Right cardiac atrium (tissue), 5 donors: ENCODE results near the gene FAM200C. TPM values are rescaled to one million over a fixed set of nuclear protein-coding genes. Genes with fewer than 3 reads are reported as not detected.

Source experiments
- ATAC-seq, 2 donors: fragments of 200-7000 bp; cut with Tn5 transposase; one replicate each; pipeline versions ENCODE4 v1.8.0 to v1.9.1; 2020; ENCODE audit warnings: moderate library complexity in 2 of 2, mild to moderate bottlenecking in 1 of 2
- DNase-seq, 3 donors: peaks; one replicate each; pipeline ENCODE4 v3.0.0-alpha.2; 2020
- H3K27ac ChIP-seq: one replicate; pipeline ENCODE4 v1.5.1; 2013; ENCODE audit warnings: mild to moderate bottlenecking, low read length, control low read depth, moderate library complexity
- H3K27me3 ChIP-seq: one replicate; pipeline ENCODE4 v1.6.1; 2013; ENCODE audit not compliant: control insufficient read depth, insufficient read depth
- H3K4me1 ChIP-seq: one replicate; pipeline ENCODE4 v1.6.1; 2013; ENCODE audit warnings: low read length; ENCODE audit not compliant: control insufficient read depth, insufficient read depth
- H3K4me3 ChIP-seq: one replicate; pipeline ENCODE4 v1.5.1; 2013; ENCODE audit warnings: low read length, control low read depth
- H3K9me3 ChIP-seq: one replicate; pipeline ENCODE4 v1.6.1; 2013; ENCODE audit warnings: low read length; ENCODE audit not compliant: control insufficient read depth
- WGBS: extraction: QIAGEN DNeasy Blood & Tissue Kit; methylation state at CpG from one replicate; pipeline ENCODE4 v1.1.7; 2013; 5-methylcytosine and 5-hydroxymethylcytosine counted together
- intact Hi-C, 4 donors: fragments of 100-400 bp; cut with DNase I; formaldehyde crosslinking; loops; one replicate each; pipeline versions ENCODE4 v1.11.0 to v1.14.0; 2022 to 2023
- polyA plus RNA-seq: library from polyadenylated mRNA; stranded (reverse); fragments of 200-250 nt; gene quantifications from one replicate; pipeline ENCODE4 v1.2.3, GENCODE V29; 2013
- total RNA-seq, 4 donors: library from RNA; stranded (reverse); fragmentation: NEBNext Ultra II Directional; extraction: Animal tissue kit (Norgen Biotek cat#: 25700); gene quantifications; one replicate each; pipeline ENCODE4 v1.2.1, GENCODE V29; 2021
- donor health status: healthy with polysubstance abuse.
- donor health status: DM: no; HTN: yes; CAD: no.
- donor health status: DM: no; HTN: no; CAD: no.
- donor health status: DM: no; HTN: yes; CAD: no; lungs with severe emphysema.
- donor health status: DM: yes; HTN: yes; CAD: no.

The FAM200C gene
- total and polyA plus RNA-seq, 5 donors: 3.3 to 6.0 (median 4.4) TPM

GRCh38 chr5:160380041-160380440 lies 19.8 kb downstream of the FAM200C start:
- Histone ChIP-seq H3K9me3 (no peaks in the 10 kb centered on the region), H3K4me1 (peaks cover 3% of the 10 kb centered on the region), H3K27ac (no peak overlapping the region), H3K27me3 (no peaks in the 10 kb centered on the region), H3K4me3 (no peak overlapping the region)
- intact Hi-C loops: no loop called here
- 81% methylated on average over 2 of the region's 2 CpGs for WGBS
- ATAC-seq (no peak), DNase-seq (no peak)

- H3K4me1 ChIP-seq: peaks cover 3% of the 10 kb centered on the region
- H3K4me3 ChIP-seq: no peak overlapping the region
- 31% methylated on average over 4 of the region's 4 CpGs for WGBS
- no peak for DNase-seq
- intact Hi-C loops: no loop called here
- peak; percentile 52 to 54 for ATAC-seq
- H3K9me3 ChIP-seq: no peaks in the 10 kb centered on the region
- H3K27me3 ChIP-seq: no peaks in the 10 kb centered on the region
- no peak overlapping the region for H3K27ac ChIP-seq
These were observed 20.3 kb downstream of the FAM200C start for GRCh38 chr5:160379511-160379910.

- Histone ChIP-seq H3K4me1 (peaks cover 3% of the 10 kb centered on the region), H3K9me3 (no peaks in the 10 kb centered on the region), H3K27ac (no peak overlapping the region), H3K27me3 (no peaks in the 10 kb centered on the region), H3K4me3 (no peak overlapping the region)
- no peak for DNase-seq
- ATAC-seq: no peak
- 51% methylated on average over 2 of the region's 2 CpGs for WGBS
- intact Hi-C loops: no loop called here
These were observed 21.5 kb downstream of the FAM200C start for GRCh38 chr5:160378330-160378729.

GRCh38 chr5:160377651-160378050 lies 22.2 kb downstream of the FAM200C start:
- H3K27me3 ChIP-seq: no peaks in the 10 kb centered on the region
- peaks cover 3% of the 10 kb centered on the region for H3K4me1 ChIP-seq
- 85% methylated on average over 5 of the region's 5 CpGs for WGBS
- DNase-seq: no peak
- H3K9me3 ChIP-seq: no peaks in the 10 kb centered on the region
- no peak overlapping the region for H3K4me3 ChIP-seq
- no peak for ATAC-seq
- intact Hi-C loops: no loop called here
- no peak overlapping the region for H3K27ac ChIP-seq

GRCh38 chr5:160376416-160376815 lies 23.4 kb downstream of the FAM200C start:
- no peaks in the 10 kb centered on the region for H3K27me3 ChIP-seq
- ATAC-seq (no peak), DNase-seq (no peak)
- no peaks in the 10 kb centered on the region for H3K9me3 ChIP-seq
- H3K4me1 ChIP-seq: peaks cover 3% of the 10 kb centered on the region
- H3K4me3 ChIP-seq: no peak overlapping the region
- intact Hi-C loops: no loop called here
- no peak overlapping the region for H3K27ac ChIP-seq

- intact Hi-C loops: no loop called here
- no peak for ATAC-seq
- 75% methylated on average over 2 of the region's 2 CpGs for WGBS
These were observed 24.2 kb downstream of the FAM200C start for GRCh38 chr5:160375701-160376100.

GRCh38 chr5:160375166-160375565 lies 24.7 kb downstream of the FAM200C start:
- no peaks in the 10 kb centered on the region for H3K27me3 ChIP-seq
- ATAC-seq (no peak), DNase-seq (no peak)
- no peaks in the 10 kb centered on the region for H3K9me3 ChIP-seq
- peaks cover 3% of the 10 kb centered on the region for H3K4me1 ChIP-seq
- intact Hi-C loops: no loop called here
- H3K27ac ChIP-seq: no peak overlapping the region
- H3K4me3 ChIP-seq: no peak overlapping the region

More at GRCh38 chr5:160375701-160376100, 24.2 kb downstream of the FAM200C start:
- Histone ChIP-seq H3K4me1 (peaks cover 3% of the 10 kb centered on the region), H3K27me3 (no peaks in the 10 kb centered on the region), H3K4me3 (no peak overlapping the region), H3K9me3 (no peaks in the 10 kb centered on the region), H3K27ac (no peak overlapping the region)
- DNase-seq: no peak

GRCh38 chr5:160371294-160371693 lies 28.6 kb downstream of the FAM200C start:
- no peaks in the 10 kb centered on the region for H3K4me1 ChIP-seq
- no peaks in the 10 kb centered on the region for H3K27me3 ChIP-seq
- no peak for DNase-seq
- no peak for ATAC-seq
- intact Hi-C loops: no loop called here
- H3K4me3 ChIP-seq: no peak overlapping the region
- H3K27ac ChIP-seq: no peak overlapping the region
- H3K9me3 ChIP-seq: no peaks in the 10 kb centered on the region

- Histone ChIP-seq H3K9me3 (no peaks in the 10 kb centered on the region), H3K4me3 (peak overlapping the region; percentile 72), H3K27me3 (no peaks in the 10 kb centered on the region), H3K4me1 (no peaks in the 10 kb centered on the region), H3K27ac (no peak overlapping the region)
- WGBS: 28% methylated on average over 12 of the region's 12 CpGs
- intact Hi-C loops: no loop called here
- ATAC-seq: peak in 1 of 2 donors; percentile 9
- DNase-seq: no peak
These were observed 29.2 kb downstream of the FAM200C start for GRCh38 chr5:160370713-160371034.

- Histone ChIP-seq H3K9me3 (no peaks in the 10 kb centered on the region), H3K4me1 (no peaks in the 10 kb centered on the region), H3K27ac (peak within 1 kb of the TSS; percentile 42), H3K27me3 (no peaks in the 10 kb centered on the region), H3K4me3 (peak within 1 kb of the TSS; percentile 72)
- 2% methylated on average over 45 of the region's 45 CpGs for WGBS
- peak; percentile 88 to 92 for ATAC-seq
- DNase-seq: peak; percentile 76 to 86 (median 86)
- intact Hi-C loops: no loop called here
These were observed 29.7 kb downstream of the FAM200C start, which contains the start of gene C1QTNF2 for GRCh38 chr5:160369990-160370712. C1QTNF2 (minus strand) TSS chr5:160370626; CDS start chr5:160355011, 15,615 bp downstream.

GRCh38 chr5:160367885-160368284 lies 32.0 kb downstream of the FAM200C start:
- no peak overlapping the region for H3K4me3 ChIP-seq
- intact Hi-C loops: no loop called here
- no peak overlapping the region for H3K27ac ChIP-seq
- no peaks in the 10 kb centered on the region for H3K27me3 ChIP-seq
- 96% methylated on average over 3 of the region's 3 CpGs for WGBS
- DNase-seq (no peak), ATAC-seq (no peak)
- H3K9me3 ChIP-seq: no peaks in the 10 kb centered on the region
- H3K4me1 ChIP-seq: no peaks in the 10 kb centered on the region

- DNase-seq: no peak
- Histone ChIP-seq H3K4me3 (no peak overlapping the region), H3K27me3 (no peaks in the 10 kb centered on the region), H3K27ac (no peak overlapping the region), H3K9me3 (no peaks in the 10 kb centered on the region), H3K4me1 (no peaks in the 10 kb centered on the region)
- intact Hi-C loops: no loop called here
- 50% methylated on average over 2 of the region's 2 CpGs for WGBS
- ATAC-seq: no peak
These were observed 32.6 kb downstream of the FAM200C start for GRCh38 chr5:160367261-160367660.
